HL-60/S4 treated with retinoic acid at 250 ng/mL for 4 days and 3 days (cell line): ENCODE results near the gene SDK1.
"Not testable (repeated sequence)": the region's sequence is repeated elsewhere in the genome, so short reads cannot be mapped to it uniquely, and the experiment has no call there.

ENCODE experiments used
- in situ Hi-C: fragments of 300-500 bp; cut with MboI; formaldehyde crosslinking; loops from 2 replicates; pipeline ENCODE4 v1.7.0; 2022; ENCODE audit warnings: low sequenced_read_pairs

SDK1 gene

GRCh38 chr7:4245135-4245865, 944.2 kb downstream of the SDK1 start:
- in situ Hi-C loops = no loop called here

- in situ Hi-C loops = no loop called here
Measured at GRCh38 chr7:4245866-4246470, 944.9 kb downstream of the SDK1 start.

- in situ Hi-C loops = no loop called here
Measured at GRCh38 chr7:4246536-4246935, 945.5 kb downstream of the SDK1 start.

- in situ Hi-C loops = no loop called here
Measured at GRCh38 chr7:4247106-4247876, 946.2 kb downstream of the SDK1 start.

GRCh38 chr7:4248295-4248694, 947.2 kb downstream of the SDK1 start:
- in situ Hi-C loops = no loop called here

GRCh38 chr7:4249241-4249640, 948.2 kb downstream of the SDK1 start:
- in situ Hi-C loops = no loop called here

- in situ Hi-C loops = no loop called here
Measured at GRCh38 chr7:4255336-4255735, 954.3 kb downstream of the SDK1 start.

- in situ Hi-C loops = no loop called here
Measured at GRCh38 chr7:4256286-4256685, 955.2 kb downstream of the SDK1 start.

GRCh38 chr7:4257146-4258111, 956.4 kb downstream of the SDK1 start:
- in situ Hi-C loops = no loop called here

- in situ Hi-C loops = not testable (repeated sequence)
Measured at GRCh38 chr7:4260116-4260515, 959.1 kb downstream of the SDK1 start.

- in situ Hi-C loops = no loop called here
Measured at GRCh38 chr7:4260867-4261600, 960.0 kb downstream of the SDK1 start.

GRCh38 chr7:4261601-4261960, 960.5 kb downstream of the SDK1 start:
- in situ Hi-C loops = no loop called here

- in situ Hi-C loops = not testable (repeated sequence)
Measured at GRCh38 chr7:4264206-4264605, 963.2 kb downstream of the SDK1 start.

GRCh38 chr7:4265066-4265465, 964.0 kb downstream of the SDK1 start:
- in situ Hi-C loops = no loop called here

- in situ Hi-C loops = no loop called here
Measured at GRCh38 chr7:4265676-4266075, 964.6 kb downstream of the SDK1 start.

GRCh38 chr7:4266270-4267040, 965.4 kb downstream of the SDK1 start:
- in situ Hi-C loops = no loop called here

GRCh38 chr7:4267341-4268039, 966.4 kb downstream of the SDK1 start:
- in situ Hi-C loops = no loop called here

- in situ Hi-C loops = no loop called here
Measured at GRCh38 chr7:4268040-4268965, 967.3 kb downstream of the SDK1 start.
